Sigmoid colon (tissue), 4 donors: ENCODE measurements around the gene UBQLN4.

Source experiments
- CTCF ChIP-seq, 4 experiments: fragments of 450-650 bp in 3 of 4; fragments of 200-600 bp in 1 of 4; IDR thresholded peaks; one replicate each; pipeline ENCODE4 v1.5.1; 2016 to 2019; ENCODE audit warnings: antibody characterized with exemption in 4 of 4, mild to moderate bottlenecking in 3 of 4, moderate library complexity in 2 of 4
- POLR2AphosphoS5 ChIP-seq, 4 donors: sonication (generic); formaldehyde crosslinking; IDR thresholded peaks; one replicate each; pipeline ENCODE4 v1.6.1; 2017; ENCODE audit warnings: antibody characterized with exemption in 4 of 4

- TF ChIP-seq POLR2AphosphoS5 (IDR thresholded peaks at IDR 0.05) (no peak), CTCF (IDR thresholded peaks at IDR 0.05) (no peak)
These were observed 20.6 kb downstream of the UBQLN4 start for GRCh38 chr1:156033011-156033410.
